Neural progenitor cell (in vitro differentiated cells): Measurements from ENCODE around the gene RMDN3. TPM values are rescaled to one million over a fixed set of nuclear protein-coding genes. Genes with fewer than 3 reads are reported as not detected.

Source experiments
- DNase-seq: peaks from one replicate; pipeline ENCODE4 v3.0.0-alpha.2; 2016; ENCODE audit warnings: low spot score
- H2AFZ ChIP-seq: fragments of 200-600 bp; sonication (generic); replicated peaks from 2 replicates; pipeline ENCODE4 v1.6.1; 2016; ENCODE audit warnings: antibody characterized with exemption
- H3F3A ChIP-seq: fragments of 200-600 bp; sonication (generic); 2 replicates; pipeline ENCODE4 v1.6.1; 2016; ENCODE audit warnings: antibody characterized with exemption, low read depth
- H3K27ac ChIP-seq: fragments of 200-600 bp; sonication (generic); 2 replicates; pipeline ENCODE4 v1.5.1; 2016; ENCODE audit warnings: mild to moderate bottlenecking
- H3K27me3 ChIP-seq: fragments of 200-600 bp; sonication (generic); 2 replicates; pipeline ENCODE4 v1.6.1; 2016; ENCODE audit warnings: mild to moderate bottlenecking, moderate library complexity
- H3K36me3 ChIP-seq: fragments of 200-600 bp; sonication (generic); 2 replicates; pipeline ENCODE4 v1.5.1; 2016
- H3K4me1 ChIP-seq: fragments of 200-600 bp; sonication (generic); 2 replicates; pipeline ENCODE4 v1.6.1; 2016; ENCODE audit warnings: mixed run types
- H3K4me2 ChIP-seq: fragments of 200-600 bp; sonication (generic); 2 replicates; pipeline ENCODE4 v1.6.1; 2016
- H3K4me3 ChIP-seq: fragments of 200-600 bp; sonication (generic); 2 replicates; pipeline ENCODE4 v1.5.1; 2016
- H3K79me2 ChIP-seq: fragments of 200-600 bp; sonication (generic); 2 replicates; pipeline ENCODE4 v1.6.1; 2016; ENCODE audit warnings: low read depth
- H3K9ac ChIP-seq: fragments of 200-600 bp; sonication (generic); 2 replicates; pipeline ENCODE4 v1.6.1; 2016
- H3K9me3 ChIP-seq: fragments of 200-600 bp; sonication (generic); 2 replicates; pipeline ENCODE4 v1.5.1; 2016; ENCODE audit warnings: low read depth
- H4K20me1 ChIP-seq: fragments of 200-600 bp; sonication (generic); 2 replicates; pipeline ENCODE4 v1.6.1; 2016; ENCODE audit warnings: low read depth
- H3K27ac Mint-ChIP-seq: 3 replicates; pipeline ENCODE4 v1.8.0; 2021; ENCODE audit warnings: mixed read lengths
- H3K27me3 Mint-ChIP-seq: 2 replicates; pipeline ENCODE4 v1.8.0; 2022; ENCODE audit warnings: low read depth, mild to moderate bottlenecking, inconsistent platforms, moderate library complexity, mixed read lengths; ENCODE audit not compliant: insufficient read depth
- H3K36me3 Mint-ChIP-seq: 3 replicates; pipeline ENCODE4 v1.8.0; 2021; ENCODE audit warnings: mixed read lengths
- H3K4me1 Mint-ChIP-seq: 3 replicates; pipeline ENCODE4 v1.8.0; 2021; ENCODE audit warnings: mixed read lengths
- H3K4me3 Mint-ChIP-seq: 3 replicates; pipeline ENCODE4 v1.8.0; 2021; ENCODE audit warnings: mild to moderate bottlenecking, moderate library complexity, mixed read lengths
- H3K9me3 Mint-ChIP-seq: 3 replicates; pipeline ENCODE4 v1.8.0; 2020; ENCODE audit warnings: mixed read lengths
- EZH2 ChIP-seq: fragments of 200-600 bp; sonication (generic); IDR thresholded peaks from 2 replicates; pipeline ENCODE4 v1.6.1; 2017; ENCODE audit warnings: antibody characterized with exemption, mild to moderate bottlenecking, moderate library complexity
- EZH2phosphoT487 ChIP-seq: fragments of 200-600 bp; sonication (generic); IDR thresholded peaks from 2 replicates; pipeline ENCODE4 v1.6.1; 2017; ENCODE audit warnings: antibody characterized with exemption
- small RNA-seq: library from RNA; depleted of rRNA; stranded (forward); fragments of <200 nt; gene quantifications from one replicate; pipeline ENCODE3, GENCODE V24; 2015
- total RNA-seq: library from RNA; depleted of rRNA; stranded (reverse); fragments of >200 nt; gene quantifications from 2 replicates; pipeline ENCODE4 v1.2.3, GENCODE V29; 2015; ENCODE audit warnings: low replicate concordance
- TF ChIP-seq, protein P1 (sequence below): fragments of 200-600 bp; sonication (generic); IDR thresholded peaks from 2 replicates; pipeline ENCODE4 v1.5.1; 2017; ENCODE audit warnings: antibody characterized with exemption, mild to moderate bottlenecking

Gene RMDN3
- total RNA-seq, 1 donor from 2014 or later = 13.2 TPM

- H3K9ac ChIP-seq = no peak overlapping the region
- TF ChIP-seq, protein P1, sequence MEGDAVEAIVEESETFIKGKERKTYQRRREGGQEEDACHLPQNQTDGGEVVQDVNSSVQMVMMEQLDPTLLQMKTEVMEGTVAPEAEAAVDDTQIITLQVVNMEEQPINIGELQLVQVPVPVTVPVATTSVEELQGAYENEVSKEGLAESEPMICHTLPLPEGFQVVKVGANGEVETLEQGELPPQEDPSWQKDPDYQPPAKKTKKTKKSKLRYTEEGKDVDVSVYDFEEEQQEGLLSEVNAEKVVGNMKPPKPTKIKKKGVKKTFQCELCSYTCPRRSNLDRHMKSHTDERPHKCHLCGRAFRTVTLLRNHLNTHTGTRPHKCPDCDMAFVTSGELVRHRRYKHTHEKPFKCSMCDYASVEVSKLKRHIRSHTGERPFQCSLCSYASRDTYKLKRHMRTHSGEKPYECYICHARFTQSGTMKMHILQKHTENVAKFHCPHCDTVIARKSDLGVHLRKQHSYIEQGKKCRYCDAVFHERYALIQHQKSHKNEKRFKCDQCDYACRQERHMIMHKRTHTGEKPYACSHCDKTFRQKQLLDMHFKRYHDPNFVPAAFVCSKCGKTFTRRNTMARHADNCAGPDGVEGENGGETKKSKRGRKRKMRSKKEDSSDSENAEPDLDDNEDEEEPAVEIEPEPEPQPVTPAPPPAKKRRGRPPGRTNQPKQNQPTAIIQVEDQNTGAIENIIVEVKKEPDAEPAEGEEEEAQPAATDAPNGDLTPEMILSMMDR = no peak
- TF ChIP-seq EZH2phosphoT487 = no peak
- no peak for TF ChIP-seq EZH2
- Mint-ChIP-seq H3K27ac (no peak overlapping the region), H3K27me3 (peaks cover 5% of the 10 kb centered on the region), H3K4me3 (no peak overlapping the region), H3K36me3 (no peaks in the 10 kb centered on the region), H3K4me1 (peaks cover 14% of the 10 kb centered on the region), H3K9me3 (no peaks in the 10 kb centered on the region)
- H3K4me1 ChIP-seq = peaks cover 4% of the 10 kb centered on the region
- no peak overlapping the region for H2AFZ ChIP-seq
- DNase-seq = no peak
- no peaks in the 10 kb centered on the region for H3K27me3 ChIP-seq
- peaks cover 23% of the 10 kb centered on the region for H3K79me2 ChIP-seq
- H3F3A ChIP-seq = peaks cover 21% of the 10 kb centered on the region
- H3K4me3 ChIP-seq = no peak overlapping the region
- no peaks in the 10 kb centered on the region for H4K20me1 ChIP-seq
- H3K9me3 ChIP-seq = no peaks in the 10 kb centered on the region
- no peak overlapping the region for H3K4me2 ChIP-seq
- H3K27ac ChIP-seq = no peak overlapping the region
- H3K36me3 ChIP-seq = no peaks in the 10 kb centered on the region
Observed at GRCh38 chr15:40691737-40692136, 63.3 kb downstream of the RMDN3 start.

GRCh38 chr15:40688932-40689799, 65.9 kb downstream of the RMDN3 start:
- no peak for DNase-seq
- Histone ChIP-seq H3K27me3 (no peaks in the 10 kb centered on the region), H3K4me1 (no peaks in the 10 kb centered on the region), H3F3A (peaks cover 6% of the 10 kb centered on the region), H3K4me2 (no peak overlapping the region), H4K20me1 (no peaks in the 10 kb centered on the region), H3K9ac (no peak overlapping the region), H3K9me3 (no peaks in the 10 kb centered on the region), H3K79me2 (peaks cover 9% of the 10 kb centered on the region), H3K36me3 (no peaks in the 10 kb centered on the region), H3K27ac (no peak overlapping the region), H3K4me3 (no peak overlapping the region), H2AFZ (no peak overlapping the region)
- Mint-ChIP-seq H3K4me1 (peaks cover 4% of the 10 kb centered on the region), H3K4me3 (no peak overlapping the region), H3K27me3 (no peaks in the 10 kb centered on the region), H3K9me3 (peaks cover 4% of the 10 kb centered on the region), H3K27ac (no peak overlapping the region), H3K36me3 (peaks cover 3% of the 10 kb centered on the region)
- no peak for TF ChIP-seq EZH2phosphoT487
- TF ChIP-seq, protein P1 = no peak
- TF ChIP-seq EZH2 = no peak

Small RNA genes lying within 50 kb of the gene (small RNA-seq; reads per million reads assigned to genes)
- not detected for gene SUMO2P15

Other genes with a start within 250 kb of the RMDN3 start
- 17.3 and 22.4 TPM in 2 replicates for gene CCDC32, start 190.2 kb downstream of the RMDN3 start, total RNA-seq
- gene RPUSD2, start 186.0 kb downstream of the RMDN3 start, total RNA-seq = 5.0 and 13.7 TPM in 2 replicates
- gene KNL1, start 161.0 kb downstream of the RMDN3 start, total RNA-seq = 71.7 and 125 TPM in 2 replicates
- 27.2 and 48.1 TPM in 2 replicates for gene RAD51, start 60.1 kb downstream of the RMDN3 start, total RNA-seq
- 2.8 and 3.0 TPM in 2 replicates for gene GCHFR, start 8.8 kb upstream of the RMDN3 start, total RNA-seq
- not detected in 2 replicates for gene C15orf62, start 14.7 kb upstream of the RMDN3 start, total RNA-seq
- gene ZFYVE19, start 51.8 kb upstream of the RMDN3 start, total RNA-seq = 19.3 and 20.2 TPM in 2 replicates
- gene DNAJC17, start 52.2 kb upstream of the RMDN3 start, total RNA-seq = 23.3 and 49.3 TPM in 2 replicates
- not detected in 2 replicates for gene PPP1R14D, start 73.5 kb upstream of the RMDN3 start, total RNA-seq
- 12.0 and 13.7 TPM in 2 replicates for gene SPINT1, start 88.8 kb upstream of the RMDN3 start, total RNA-seq
- 1.2 TPM in 1 of 2 replicates, not detected in the other for gene RHOV, start 119.0 kb upstream of the RMDN3 start, total RNA-seq
- gene VPS18, start 139.2 kb upstream of the RMDN3 start, total RNA-seq = 8.0 and 22.2 TPM in 2 replicates
- gene DLL4, start 174.1 kb upstream of the RMDN3 start, total RNA-seq = 0.12 TPM in 1 of 2 replicates, not detected in the other
- gene CHAC1, start 198.2 kb upstream of the RMDN3 start, total RNA-seq = 2.4 and 4.8 TPM in 2 replicates